Epithelial cell of prostate (primary cell): Measurements from ENCODE around the gene DNAJC15.

Experiments
- DNase-seq: peaks from one replicate; pipeline ENCODE4 v3.0.0-alpha.2; 2011; ENCODE audit warnings: low read depth, low spot score
- H3K27ac ChIP-seq: fragments of 450-650 bp; 2 replicates; pipeline ENCODE4 v1.5.1; 2017; ENCODE audit warnings: mild to moderate bottlenecking

DNAJC15 gene

GRCh38 chr13:43141685-43142084 is 118.3 kb downstream of the DNAJC15 start:
- H3K27ac ChIP-seq = no peak overlapping the region
- DNase-seq = no peak

- DNase-seq = no peak
- no peak overlapping the region for H3K27ac ChIP-seq
Observed at GRCh38 chr13:43143591-43143990, 120.2 kb downstream of the DNAJC15 start.

GRCh38 chr13:43145534-43146196 is 122.3 kb downstream of the DNAJC15 start:
- no peak for DNase-seq
- no peak overlapping the region for H3K27ac ChIP-seq

GRCh38 chr13:43146400-43146799 is 123.0 kb downstream of the DNAJC15 start:
- DNase-seq = no peak
- H3K27ac ChIP-seq = no peak overlapping the region

- H3K27ac ChIP-seq = no peak overlapping the region
- DNase-seq = no peak
Observed at GRCh38 chr13:43150369-43151207, 127.2 kb downstream of the DNAJC15 start.

- no peak for DNase-seq
Observed at GRCh38 chr13:43153436-43154090, 130.2 kb downstream of the DNAJC15 start.

GRCh38 chr13:43154156-43154651 is 130.8 kb downstream of the DNAJC15 start:
- H3K27ac ChIP-seq = peak overlapping the region; percentile 35
- DNase-seq = no peak

More at GRCh38 chr13:43153436-43154090, 130.2 kb downstream of the DNAJC15 start:
- peak overlapping the region; percentile 35 for H3K27ac ChIP-seq

GRCh38 chr13:43154839-43155238 is 131.5 kb downstream of the DNAJC15 start:
- H3K27ac ChIP-seq = no peak overlapping the region
- DNase-seq = no peak

GRCh38 chr13:43156916-43157315 is 133.5 kb downstream of the DNAJC15 start:
- DNase-seq = no peak
- H3K27ac ChIP-seq = no peak overlapping the region

- no peak for DNase-seq
- H3K27ac ChIP-seq = no peak overlapping the region
Observed at GRCh38 chr13:43157796-43158195, 134.4 kb downstream of the DNAJC15 start.

GRCh38 chr13:43158516-43158915 is 135.1 kb downstream of the DNAJC15 start:
- DNase-seq = no peak
- no peak overlapping the region for H3K27ac ChIP-seq

- DNase-seq = no peak
Observed at GRCh38 chr13:43159026-43159461, 135.7 kb downstream of the DNAJC15 start.

More at GRCh38 chr13:43159026-43159461, 135.7 kb downstream of the DNAJC15 start:
- H3K27ac ChIP-seq = no peak overlapping the region
